HG02642 (cell line): ENCODE data around the gene MYRIP.
A peak's percentile ranks its signal among the peaks of the same experiment; 100 is the strongest.

Source experiments
- ATAC-seq: cut with Tn5 transposase; IDR thresholded peaks from one replicate; pipeline ENCODE4 v1.9.1; 2021; ENCODE audit warnings: mild to moderate bottlenecking; ENCODE audit not compliant: unreplicated experiment, poor library complexity

MYRIP gene

GRCh38 chr3:40299721-40300335, 490.4 kb downstream of the MYRIP start:
- no peak for ATAC-seq

DNA sequence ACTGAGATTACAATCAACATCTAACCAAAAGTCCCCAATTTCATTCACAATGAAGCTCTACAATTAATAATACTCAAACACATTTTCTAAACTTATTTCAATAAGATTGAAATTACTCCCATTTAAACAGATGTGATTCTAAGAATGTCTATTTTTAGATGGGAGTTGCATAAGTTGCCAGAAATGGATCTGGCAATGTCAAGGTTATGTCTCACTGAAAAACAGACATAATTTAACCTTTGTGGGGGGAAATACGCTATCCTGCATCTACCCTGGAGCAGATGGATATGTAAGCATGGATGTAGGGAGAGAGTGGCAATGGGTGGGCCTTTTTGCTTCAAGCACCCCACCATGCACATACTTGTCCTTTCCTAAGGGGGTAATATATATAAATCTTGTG, 493.4 kb downstream of the MYRIP start:
- ATAC-seq = no peak

DNA sequence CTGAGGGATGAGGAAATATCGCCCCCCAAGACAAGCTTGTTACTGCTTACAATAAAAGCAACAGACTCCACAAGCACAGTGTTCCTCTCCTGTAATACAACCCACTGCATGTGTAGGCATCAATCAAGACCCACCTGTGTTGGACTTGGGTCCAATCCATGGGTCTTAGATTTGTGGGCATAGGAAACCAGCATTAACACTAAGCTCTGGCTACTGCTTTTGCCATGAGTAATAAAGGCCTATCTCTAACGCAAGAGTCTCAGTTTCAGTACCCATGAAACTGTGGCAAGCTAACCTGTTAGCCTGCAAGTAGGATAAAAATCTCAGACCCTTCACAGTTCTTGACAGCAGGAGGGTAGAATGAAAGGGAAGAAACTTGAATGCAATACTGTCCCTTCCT, 494.9 kb downstream of the MYRIP start:
- no peak for ATAC-seq

GRCh38 chr3:40306336-40306735, 496.9 kb downstream of the MYRIP start:
- no peak for ATAC-seq

DNA sequence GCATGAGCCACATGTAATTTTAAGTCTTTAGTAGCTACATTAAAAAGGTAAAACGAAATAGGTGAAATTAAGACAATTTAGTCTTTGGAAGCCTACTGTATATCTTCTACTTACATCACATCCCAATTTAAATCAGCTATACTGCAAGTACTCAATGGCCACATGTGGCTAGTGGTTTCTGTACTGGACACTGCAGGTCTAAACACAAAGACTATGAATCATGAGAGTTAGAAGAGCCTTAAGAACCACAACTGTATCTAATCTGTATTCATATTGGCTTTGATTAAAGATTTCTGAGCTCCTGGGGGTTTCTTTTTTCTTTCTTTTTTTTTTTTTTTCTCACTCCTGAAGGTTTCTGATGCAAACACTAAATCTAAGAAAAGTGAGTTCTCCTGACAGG, 497.8 kb downstream of the MYRIP start:
- ATAC-seq = no peak

DNA sequence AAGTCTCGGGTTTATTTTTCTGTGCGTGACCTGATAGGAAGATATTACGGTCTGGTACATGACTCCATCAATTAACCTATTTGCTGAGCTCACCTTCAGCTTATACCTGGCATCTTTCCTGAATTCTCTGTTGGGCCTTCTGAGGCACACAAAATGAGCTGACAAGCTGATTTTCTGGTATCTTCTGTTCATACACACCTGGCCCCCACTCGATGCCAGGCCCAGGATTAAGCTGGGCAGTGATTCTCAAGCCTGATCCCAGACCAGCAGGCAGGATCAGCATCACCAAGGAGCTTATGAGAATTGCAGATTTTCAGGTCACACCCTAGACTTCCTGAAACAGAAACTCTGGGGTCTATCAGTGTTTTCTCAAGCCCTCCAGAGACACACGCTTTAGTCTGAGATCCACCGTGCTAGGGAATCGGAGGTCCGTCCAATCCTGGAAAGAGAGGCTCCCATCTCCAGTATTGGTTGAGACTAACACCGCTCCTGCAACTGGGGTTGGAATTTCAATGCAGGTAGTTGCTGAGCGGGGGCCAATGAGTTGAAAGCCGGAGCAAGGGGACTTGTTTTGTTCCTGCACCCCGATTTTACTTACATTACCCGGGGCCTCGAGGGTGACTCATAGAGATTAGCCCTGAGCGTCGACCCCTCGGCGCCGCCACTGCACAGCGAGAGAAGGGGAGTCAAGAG, 499.5 kb downstream of the MYRIP start:
- no peak for ATAC-seq

GRCh38 chr3:40309418-40309924, 500.1 kb downstream of the MYRIP start, which contains the start of gene EIF1B:
EIF1B (plus strand) TSS chr3:40309707; CDS start chr3:40309942, 235 bp downstream.
- peak; percentile 93 for ATAC-seq
